ENCODE results near the gene ANKIB1.
"Not testable (repeated sequence)": the region's sequence is repeated elsewhere in the genome, so short reads cannot be mapped to it uniquely, and the experiment has no call there.

ANKIB1 gene, protein sequence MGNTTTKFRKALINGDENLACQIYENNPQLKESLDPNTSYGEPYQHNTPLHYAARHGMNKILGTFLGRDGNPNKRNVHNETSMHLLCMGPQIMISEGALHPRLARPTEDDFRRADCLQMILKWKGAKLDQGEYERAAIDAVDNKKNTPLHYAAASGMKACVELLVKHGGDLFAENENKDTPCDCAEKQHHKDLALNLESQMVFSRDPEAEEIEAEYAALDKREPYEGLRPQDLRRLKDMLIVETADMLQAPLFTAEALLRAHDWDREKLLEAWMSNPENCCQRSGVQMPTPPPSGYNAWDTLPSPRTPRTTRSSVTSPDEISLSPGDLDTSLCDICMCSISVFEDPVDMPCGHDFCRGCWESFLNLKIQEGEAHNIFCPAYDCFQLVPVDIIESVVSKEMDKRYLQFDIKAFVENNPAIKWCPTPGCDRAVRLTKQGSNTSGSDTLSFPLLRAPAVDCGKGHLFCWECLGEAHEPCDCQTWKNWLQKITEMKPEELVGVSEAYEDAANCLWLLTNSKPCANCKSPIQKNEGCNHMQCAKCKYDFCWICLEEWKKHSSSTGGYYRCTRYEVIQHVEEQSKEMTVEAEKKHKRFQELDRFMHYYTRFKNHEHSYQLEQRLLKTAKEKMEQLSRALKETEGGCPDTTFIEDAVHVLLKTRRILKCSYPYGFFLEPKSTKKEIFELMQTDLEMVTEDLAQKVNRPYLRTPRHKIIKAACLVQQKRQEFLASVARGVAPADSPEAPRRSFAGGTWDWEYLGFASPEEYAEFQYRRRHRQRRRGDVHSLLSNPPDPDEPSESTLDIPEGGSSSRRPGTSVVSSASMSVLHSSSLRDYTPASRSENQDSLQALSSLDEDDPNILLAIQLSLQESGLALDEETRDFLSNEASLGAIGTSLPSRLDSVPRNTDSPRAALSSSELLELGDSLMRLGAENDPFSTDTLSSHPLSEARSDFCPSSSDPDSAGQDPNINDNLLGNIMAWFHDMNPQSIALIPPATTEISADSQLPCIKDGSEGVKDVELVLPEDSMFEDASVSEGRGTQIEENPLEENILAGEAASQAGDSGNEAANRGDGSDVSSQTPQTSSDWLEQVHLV

DNA sequence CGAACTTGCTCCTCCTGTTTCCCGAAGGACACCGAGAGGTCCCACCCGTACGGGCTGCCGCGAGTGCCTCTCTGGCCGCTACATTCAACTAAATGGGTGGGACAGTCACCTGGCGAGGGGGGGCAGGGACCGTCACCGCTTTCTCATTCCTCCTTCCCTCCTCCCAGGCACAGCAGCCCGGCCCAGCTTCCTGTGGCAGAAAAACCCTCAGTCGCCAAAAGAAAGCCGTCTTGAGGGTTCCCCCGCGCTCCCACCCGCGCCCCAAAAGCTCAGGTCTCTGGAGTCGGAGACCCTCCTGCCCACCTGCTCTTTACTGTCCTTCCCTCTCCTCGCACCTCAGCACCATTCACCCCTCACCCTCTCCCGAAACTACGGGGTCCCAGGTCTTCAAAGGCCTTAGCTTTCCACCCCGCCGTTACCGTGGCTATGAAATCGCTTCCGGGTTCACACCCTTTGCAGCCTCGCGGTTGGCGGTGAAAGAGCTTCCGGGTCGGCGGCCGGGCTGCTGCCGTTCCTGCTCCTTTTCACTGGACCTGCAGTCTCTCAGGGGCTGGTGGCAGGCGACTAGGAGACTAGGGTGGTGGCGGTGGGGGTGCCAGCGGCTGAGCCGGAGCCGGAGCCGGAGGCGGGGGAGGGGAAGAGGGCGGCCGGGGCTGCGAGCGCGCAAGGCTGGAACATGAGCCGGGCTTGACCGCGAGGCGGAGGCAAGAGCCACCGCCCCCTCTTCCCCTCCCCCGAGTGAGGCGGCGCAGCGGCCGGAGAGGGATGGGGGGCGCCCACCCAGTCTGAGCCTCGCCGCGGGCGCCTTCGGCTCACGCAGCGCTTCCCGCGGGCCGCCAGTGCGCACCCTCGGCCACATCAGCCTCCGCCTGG is at the start of gene ANKIB1, which contains the start of gene KRIT1:
Gene ANKIB1, plus strand, starts transcription at position 488 of the 873 bp plus-strand sequence. CDS start 49,005 bp downstream, outside the sequence.
Gene KRIT1, minus strand, starts transcription at position 428 of the 873 bp plus-strand sequence. CDS start 3,779 bp downstream, outside the sequence.
- peak; percentile 89 for DNase-seq (ENCODE audit: low spot score)

DNA sequence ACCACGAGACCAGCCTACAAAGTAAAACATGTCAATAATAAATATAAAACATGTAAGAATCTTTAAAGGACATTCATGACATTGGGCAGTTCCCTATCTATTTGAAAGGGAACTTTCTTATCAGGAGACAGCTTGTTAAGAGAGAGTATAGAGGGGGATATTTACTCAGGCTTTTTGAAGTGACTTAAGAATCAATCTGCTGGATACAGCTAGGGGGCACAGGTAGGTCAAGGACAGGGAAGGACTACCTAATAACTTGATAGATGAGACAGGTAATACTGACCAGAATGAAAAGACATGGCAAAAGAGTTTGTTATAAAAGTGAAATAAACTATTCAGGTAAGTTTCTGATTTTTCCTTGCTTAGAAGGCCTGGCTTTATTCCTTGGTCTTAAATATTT is 45.0 kb upstream of the ANKIB1 start:
- no peak for DNase-seq (ENCODE audit: low spot score)

DNA sequence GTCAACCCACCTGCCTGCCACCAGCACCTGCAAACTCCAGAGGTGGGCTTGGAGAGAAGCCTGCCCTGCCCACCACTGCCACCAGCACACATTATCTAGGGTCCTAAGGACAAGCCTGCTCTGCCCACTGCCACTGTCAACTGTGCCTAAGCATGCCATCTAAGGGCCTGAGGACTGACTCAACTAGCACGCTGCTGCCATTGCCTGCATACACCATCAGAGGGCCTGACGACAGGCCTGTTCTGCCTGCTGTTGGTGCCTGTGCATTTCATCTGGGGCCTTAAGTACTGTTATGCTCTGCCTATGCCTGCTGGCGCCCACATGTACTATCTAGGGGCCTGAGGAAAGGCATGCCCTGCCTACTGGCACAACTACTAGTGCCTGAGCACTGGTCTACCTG is 39.8 kb upstream of the ANKIB1 start:
- no peak for DNase-seq (ENCODE audit: low spot score)

DNA sequence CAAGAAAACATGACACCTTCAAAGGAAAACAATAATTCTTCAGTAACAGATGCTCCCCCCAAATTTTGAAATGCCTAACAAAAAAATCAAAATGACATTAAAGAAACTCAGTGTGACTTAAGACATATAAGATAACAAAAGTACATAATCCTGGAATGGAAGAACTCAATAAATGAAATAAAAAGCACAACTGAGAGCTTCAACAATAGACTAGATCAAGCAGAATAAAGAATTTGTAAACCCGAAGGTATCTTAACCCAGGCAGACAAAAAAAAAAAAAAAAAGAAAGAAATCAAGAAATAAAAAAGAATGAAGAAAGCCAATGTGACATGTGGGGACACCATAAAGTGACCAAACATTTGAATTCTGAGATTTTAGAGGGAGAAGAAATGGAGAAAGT is 39.1 kb upstream of the ANKIB1 start:
- DNase-seq (ENCODE audit: low spot score) = no peak

DNA sequence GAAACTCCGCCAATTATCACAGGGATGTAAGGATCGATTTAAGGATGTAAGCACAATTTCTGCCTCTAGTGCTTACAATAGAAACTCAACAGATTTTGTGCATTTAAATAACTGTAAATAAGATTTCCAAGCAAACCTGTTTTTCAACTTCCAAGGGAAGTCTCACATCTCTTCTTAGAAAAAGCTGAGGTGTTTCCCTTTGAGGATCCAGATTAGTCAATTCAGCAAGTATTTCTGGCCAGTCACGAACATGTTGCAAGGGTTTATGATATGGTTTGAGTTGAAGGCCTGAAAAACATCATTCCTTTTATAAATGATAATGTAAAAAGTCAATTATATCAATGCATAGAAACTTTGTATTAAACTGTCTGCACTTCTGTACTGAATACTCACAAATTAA is 24.0 kb upstream of the ANKIB1 start:
- no peak for DNase-seq (ENCODE audit: low spot score)

DNA sequence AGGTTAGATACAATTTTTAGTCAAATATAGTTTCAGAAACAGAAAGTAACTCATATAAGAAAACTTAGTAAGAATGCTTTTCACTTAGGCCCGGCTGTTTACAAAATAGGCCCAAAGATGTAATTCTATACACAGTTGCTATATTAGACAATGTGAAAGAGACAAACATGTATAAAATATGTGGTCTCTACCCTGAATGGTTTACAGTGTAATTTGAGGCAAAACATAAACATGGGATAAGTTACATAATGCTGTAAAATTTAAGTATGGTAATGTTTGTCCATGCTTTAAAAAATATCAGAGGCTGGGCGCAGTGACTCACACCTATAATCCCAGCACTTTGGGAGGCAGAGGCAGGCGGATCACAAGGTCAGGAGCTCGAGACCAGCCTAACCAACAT is 18.8 kb upstream of the ANKIB1 start:
- no peak for DNase-seq (ENCODE audit: low spot score)

DNA sequence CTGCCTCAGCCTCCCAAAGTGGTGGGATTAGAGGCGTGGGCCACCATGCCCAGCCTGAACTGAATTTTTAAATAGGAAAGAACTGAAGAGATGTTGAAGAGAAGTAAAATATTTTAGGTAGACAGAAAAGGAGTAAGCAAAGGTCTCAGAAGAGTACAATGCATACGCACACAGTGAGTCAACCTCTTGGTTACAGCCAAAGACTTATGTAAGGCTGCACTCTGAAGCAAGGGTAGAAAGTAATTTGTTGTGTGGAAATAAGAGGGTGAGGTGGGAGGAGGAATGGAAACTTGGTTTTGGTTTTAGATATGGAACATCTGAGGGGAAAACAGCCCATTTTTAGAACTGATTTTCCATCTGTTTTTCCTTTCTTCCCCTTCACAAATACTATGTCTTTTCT is 17.7 kb upstream of the ANKIB1 start:
- DNase-seq (ENCODE audit: low spot score) = no peak

DNA sequence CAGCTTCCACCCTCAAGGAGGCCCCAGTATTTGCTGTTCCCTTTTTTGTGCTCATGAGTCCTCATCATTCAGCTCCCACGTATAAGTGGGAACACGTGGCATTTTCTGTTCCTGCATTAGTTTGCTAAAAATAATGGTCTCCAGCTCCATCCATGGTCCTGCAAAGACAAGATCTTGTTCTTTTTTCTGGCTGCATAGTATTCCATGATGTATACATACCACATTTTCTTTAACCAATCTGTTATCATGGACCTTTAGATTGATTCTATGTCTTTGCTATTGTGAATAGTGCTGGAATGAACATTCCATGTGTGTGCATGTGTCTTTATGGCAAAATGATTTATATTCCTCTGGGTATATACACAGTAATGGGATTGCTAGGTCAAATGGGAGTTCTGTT is 17.0 kb upstream of the ANKIB1 start:
- DNase-seq (ENCODE audit: low spot score) = no peak

DNA sequence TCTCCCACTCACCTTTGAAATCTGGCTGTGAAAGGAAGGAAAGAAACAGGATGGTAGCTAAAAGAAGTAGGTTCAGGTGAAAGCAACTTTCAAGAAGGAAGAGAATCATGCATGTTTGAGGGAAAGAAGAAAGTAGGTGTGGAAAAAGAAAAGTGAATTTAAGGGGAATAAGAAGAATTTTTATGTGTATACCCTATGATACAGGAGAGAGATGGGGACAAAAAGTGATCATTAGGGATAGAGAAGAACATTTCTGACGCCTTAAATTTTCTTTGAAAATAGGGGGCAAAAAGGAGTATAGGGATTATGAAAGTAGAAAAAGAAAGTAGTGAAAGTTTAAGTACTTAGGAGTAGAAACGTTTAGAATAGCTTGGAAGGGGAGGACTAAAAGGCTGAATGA is 15.2 kb upstream of the ANKIB1 start:
- DNase-seq (ENCODE audit: low spot score) = no peak

DNA sequence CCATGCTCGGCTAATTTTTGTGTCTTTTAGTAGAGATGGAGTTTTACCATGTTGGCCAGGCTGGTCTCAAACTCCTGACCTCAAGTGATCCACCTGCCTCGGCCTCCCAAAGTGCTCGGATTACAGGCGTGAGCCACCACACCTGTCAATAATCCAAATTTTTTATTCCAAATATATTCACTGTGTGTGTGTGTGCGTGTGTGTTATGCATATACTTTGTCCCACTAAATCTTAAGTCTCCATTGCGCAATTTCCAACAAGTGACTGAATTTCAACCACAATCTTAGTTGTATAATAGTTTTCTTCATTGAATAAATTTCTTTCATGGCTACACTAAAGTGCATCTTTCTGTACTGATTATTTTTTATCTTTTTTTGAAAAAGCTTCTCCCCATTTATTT is 2.8 kb upstream of the ANKIB1 start:
- DNase-seq (ENCODE audit: low spot score) = no peak

DNA sequence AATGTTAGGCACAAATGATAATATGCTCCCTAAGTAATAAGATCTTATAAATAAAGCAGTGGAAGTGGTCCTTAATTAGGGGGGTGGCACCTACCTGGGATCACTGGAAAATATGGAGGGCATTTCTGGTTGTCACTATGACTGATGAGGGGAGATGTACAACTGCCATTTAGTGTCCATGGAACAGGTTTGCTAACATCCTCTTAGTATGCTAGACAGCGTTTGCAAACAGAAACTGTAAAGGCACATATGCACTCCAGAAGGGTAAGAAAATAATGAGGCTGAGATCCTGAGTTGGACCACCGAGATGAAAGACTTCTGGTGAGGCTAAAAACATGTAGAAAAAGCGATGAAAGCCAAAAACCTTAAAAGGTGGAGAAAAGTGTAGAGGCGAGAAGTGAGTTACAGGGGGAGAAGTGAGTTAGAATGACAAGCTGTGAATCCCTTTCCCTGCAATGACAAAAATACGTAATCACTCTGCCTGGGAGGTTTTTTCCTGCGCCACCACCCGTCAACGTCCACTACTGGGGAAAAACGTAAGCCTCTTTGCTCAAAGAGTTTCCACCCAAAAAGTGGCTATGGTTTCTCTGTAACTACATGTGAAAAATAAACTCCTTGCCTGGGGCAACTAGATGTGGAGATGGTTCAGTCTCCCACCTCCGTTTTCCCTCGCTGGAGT is 827 bp upstream of the ANKIB1 start:
- no peak for DNase-seq (ENCODE audit: low spot score)

DNA sequence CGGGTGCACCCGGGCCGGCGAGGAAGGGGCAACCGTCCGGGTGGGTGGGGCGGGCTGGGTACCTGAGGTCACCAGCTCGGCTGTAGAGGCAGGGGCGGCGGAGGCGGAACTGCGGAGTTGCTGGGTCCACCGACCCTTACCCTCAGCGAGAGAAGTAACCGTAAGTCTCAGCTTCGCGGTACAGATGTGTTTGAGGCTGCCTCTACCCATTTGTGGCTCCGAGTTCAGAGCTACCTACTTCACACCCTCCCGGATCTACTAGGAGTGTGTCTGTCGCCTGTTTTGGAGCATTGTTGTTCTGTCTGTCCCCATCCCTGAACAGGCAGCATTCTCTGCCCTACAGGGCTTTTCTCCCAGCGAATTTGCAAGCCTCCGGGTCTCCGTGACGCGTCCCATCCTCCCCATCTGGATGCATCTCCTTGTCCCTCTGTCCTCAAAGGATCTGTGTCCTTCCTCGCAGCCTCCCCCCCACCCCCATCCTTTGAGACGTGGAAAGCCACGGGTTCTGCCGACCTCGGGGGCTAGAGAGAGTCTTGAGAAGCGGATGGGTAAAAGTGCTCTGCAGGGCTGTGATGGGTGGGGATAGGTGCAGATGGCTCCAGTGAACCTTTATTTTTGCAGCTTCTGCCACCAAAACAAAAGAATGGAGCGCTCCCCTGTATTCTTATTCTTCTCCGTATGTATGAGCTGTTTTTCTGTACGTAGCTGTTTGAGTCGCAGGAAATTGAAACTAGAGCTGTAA is 757 bp downstream of the ANKIB1 start:
- DNase-seq (ENCODE audit: low spot score) = peak; percentile 42

DNA sequence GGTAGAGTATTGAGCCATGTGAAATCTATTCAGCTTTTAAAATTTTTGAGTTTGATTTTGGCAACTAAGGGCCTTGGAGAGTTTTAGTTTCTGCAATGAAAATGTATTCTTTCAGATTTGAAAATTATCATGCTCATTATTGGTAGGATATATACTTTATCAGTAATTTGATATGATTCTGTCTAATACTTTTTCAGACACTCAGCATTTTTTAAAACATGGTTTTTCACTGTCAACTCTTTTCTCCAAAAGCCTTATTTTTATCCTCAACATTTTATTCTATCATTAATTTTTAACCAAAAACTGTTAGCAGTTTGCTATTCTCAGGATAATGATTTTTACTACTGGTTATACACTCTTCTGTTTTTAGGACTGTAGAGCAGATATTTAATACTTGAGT is 4.8 kb downstream of the ANKIB1 start:
- no peak for DNase-seq (ENCODE audit: low spot score)

DNA sequence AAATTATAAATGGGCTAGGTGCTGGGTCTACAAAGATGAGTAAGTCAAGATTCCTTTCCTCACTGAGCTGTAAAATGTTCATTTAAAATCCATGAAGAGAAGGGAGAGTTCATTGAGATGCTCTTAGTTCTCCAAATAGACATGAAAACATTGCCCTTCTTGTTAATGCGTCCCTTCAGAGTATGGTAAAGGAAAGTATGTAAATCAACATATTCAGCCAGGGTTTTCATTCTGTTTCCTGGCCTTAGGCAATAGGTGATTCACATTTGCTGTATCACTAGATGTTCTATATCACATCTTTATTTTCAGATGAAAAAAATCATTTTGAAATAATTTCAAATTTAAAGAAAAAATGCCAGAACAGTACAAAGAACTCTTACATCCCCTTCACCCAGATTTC is 5.4 kb downstream of the ANKIB1 start:
- no peak for DNase-seq (ENCODE audit: low spot score)

DNA sequence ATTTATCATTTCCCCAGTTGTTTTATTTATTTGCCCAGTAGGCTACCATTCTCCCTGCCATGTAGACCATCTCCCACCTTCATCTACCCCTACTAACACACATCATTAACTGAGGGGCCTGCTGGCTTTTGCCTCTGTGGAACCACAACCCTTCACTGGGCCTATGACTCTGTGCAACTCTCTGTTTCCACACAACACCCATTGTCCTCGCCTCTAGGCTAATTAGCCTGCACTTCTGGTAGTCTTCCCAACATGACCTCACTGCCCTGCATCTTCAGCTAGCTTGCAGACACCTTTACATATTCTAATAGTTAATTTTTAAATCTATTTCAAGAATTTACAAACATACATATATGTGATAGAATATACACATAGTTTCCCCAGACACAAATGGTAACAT is 7.5 kb downstream of the ANKIB1 start:
- DNase-seq (ENCODE audit: low spot score) = no peak

DNA sequence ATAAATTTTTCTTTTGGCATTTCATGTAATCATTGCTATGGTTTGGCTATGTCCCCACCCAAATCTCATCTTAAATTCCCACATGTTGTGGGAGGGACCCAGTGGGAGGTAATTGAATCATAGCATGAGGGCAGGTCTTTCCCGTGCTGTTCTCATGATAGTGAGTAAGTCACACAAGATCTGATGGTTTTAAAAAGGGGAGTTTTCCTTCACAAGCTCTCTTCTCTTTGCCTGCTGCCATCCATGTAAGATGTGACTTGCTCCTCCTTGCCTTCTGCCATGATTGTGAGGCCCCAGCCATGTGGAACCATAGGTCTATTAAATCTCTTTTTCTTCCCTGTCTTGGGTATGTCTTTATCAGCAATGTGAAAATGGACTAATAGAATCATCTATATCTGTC is 9.0 kb downstream of the ANKIB1 start:
- not testable (repeated sequence) for DNase-seq (ENCODE audit: low spot score)

DNA sequence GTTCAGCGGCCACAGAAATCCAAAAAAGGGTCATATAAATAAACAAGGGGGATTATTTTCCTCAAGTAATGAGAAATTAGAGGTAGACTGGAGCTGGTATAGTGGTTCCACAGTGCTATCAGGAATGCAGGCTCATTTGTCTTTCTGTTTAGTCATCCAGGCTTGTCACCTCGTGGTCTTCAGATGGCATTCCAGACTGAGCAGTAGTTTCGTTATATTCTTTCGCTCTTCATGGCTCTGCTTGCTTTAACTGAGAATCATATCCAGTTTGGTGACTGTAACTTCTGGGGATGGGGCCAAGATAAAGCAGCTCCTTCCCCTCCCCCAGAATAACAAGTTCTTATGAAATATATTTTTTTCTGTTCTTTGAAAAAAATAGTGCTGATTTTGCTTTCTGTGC is 9.5 kb downstream of the ANKIB1 start:
- no peak for DNase-seq (ENCODE audit: low spot score)

DNA sequence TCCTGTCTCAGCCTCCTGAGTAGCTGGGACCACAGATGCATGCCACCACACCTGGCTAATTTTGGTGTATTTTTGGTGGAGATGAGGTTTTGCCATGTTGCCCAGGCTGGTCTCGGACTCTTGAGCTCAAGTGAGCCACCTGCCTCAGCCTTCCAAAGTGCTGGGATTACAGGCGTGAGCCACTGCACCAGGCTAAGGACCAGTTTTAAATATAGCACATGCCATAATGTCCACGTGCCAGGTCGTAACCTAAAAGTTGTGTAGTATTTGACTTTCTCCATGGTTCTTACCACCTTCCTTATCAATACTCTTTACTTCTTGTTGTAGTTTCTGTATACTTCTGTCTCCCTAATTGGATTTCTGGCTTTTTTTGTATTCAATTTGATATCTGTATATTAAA is 13.3 kb downstream of the ANKIB1 start:
- DNase-seq (ENCODE audit: low spot score) = no peak

DNA sequence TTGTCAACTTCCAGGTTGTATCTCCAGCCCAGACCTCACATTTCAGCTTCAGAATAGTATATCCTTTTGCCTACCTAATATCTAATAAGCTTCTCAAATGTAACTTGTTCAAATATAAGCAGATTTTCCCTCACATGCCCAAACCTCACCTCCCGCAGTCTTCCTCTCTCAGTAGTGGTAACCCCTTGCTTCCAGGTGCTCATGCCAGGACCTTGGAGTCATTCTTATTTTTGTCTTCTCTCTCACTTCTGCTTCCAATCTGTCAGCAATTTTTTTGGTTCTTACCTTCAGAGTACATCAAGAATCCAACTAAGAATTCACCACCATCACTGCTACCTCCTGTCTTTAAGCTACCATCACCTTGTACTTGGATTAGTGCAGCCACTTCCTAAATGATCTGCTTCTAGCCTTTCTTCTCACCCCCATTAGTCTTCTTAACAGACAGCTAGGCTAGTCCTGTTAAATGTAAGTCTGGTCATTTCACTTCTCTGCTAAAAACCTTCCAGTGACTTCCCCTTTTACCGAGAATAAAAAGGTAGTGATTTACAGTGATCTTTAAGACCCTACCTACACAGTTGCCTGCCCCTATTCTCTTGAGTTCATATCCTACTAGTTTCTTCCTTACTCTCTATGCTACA is 14.0 kb downstream of the ANKIB1 start:
- DNase-seq (ENCODE audit: low spot score) = no peak

DNA sequence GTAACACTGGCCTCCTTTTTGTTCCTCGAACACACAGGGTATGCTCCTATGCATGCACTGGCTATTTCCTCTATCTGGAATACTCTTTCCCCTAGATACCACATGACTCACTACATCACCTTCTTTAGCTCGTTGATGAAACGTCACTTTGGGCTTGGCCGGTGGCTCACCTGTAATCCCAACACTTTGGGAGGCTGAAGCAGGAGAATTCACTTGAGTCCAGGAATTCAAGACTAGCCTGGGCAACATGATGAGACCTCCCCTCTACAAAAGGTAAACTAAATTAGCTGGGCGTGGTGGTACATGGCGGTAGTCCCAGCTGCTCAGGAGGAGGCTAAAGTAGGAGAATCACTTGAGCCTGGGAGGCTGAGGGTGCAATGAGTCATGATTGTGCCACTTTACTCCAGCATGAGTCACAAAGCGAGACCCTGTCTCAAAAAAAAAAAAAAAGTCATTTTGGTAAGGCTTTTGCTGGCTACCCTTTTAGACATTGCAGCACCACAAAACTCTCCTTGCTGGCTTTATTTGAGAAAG is 14.5 kb downstream of the ANKIB1 start:
- no peak for DNase-seq (ENCODE audit: low spot score)

All from activated CD4-positive, alpha-beta T cell treated with anti-CD3 and anti-CD28 coated beads, Interleukin-2, Interleukin-4, amounts not matched to agents 100 ng/mL and 50 ng/mL, durations not matched to agents 16 hours and 8 hours (primary cell).